PC-3 (cell line): Measurements from ENCODE around the gene SYVN1. TPM values are rescaled to one million over a fixed set of nuclear protein-coding genes. Genes with fewer than 3 reads are reported as not detected.
A peak's percentile ranks its signal among the peaks of the same experiment; 100 is the strongest.

Source experiments
- ATAC-seq: fragments of 200-7000 bp; cut with Tn5 transposase; 2 replicates; pipeline ENCODE4 v1.9.1; 2020; ENCODE audit warnings: mild to moderate bottlenecking, moderate library complexity
- BruUV-seq: library from RNA; stranded (reverse); fragments of 400-500 nt; replicated peaks from 2 replicates; lab custom pipeline; 2021; lab: Mats Ljungman, UMichigan
- CTCF ChIA-PET: fragments of 300-600 bp; sonication (Branson Sonifier 250); formaldehyde crosslinking; loops from one replicate; lab custom pipeline; 2022; ENCODE audit warnings: antibody characterized with exemption; lab: Charles Lee
- POLR2A ChIA-PET: fragments of 300-600 bp; sonication (Branson Sonifier 250); formaldehyde crosslinking; loops from one replicate; lab custom pipeline; 2022; ENCODE audit warnings: antibody characterized with exemption; ENCODE audit not compliant: unreplicated experiment; lab: Charles Lee
- DNase-seq: peaks from one replicate; pipeline ENCODE4 v3.0.0-alpha.2; 2015
- H2AFZ ChIP-seq: fragments of 300-600 bp; sonication (generic); 2 replicates; pipeline ENCODE4 v1.6.0; 2016; ENCODE audit warnings: antibody characterized with exemption, low read length
- H3F3A ChIP-seq: fragments of 300-600 bp; sonication (generic); one replicate; pipeline ENCODE4 v1.6.0; 2017; ENCODE audit warnings: antibody characterized with exemption, low read length, control low read depth, mild to moderate bottlenecking; ENCODE audit not compliant: unreplicated experiment
- H3K27ac ChIP-seq: fragments of 300-600 bp; sonication (generic); 2 replicates; pipeline ENCODE4 v1.5.1; 2016; ENCODE audit warnings: mild to moderate bottlenecking, low read length
- H3K27me3 ChIP-seq: fragments of 300-600 bp; sonication (generic); 2 replicates; pipeline ENCODE4 v1.6.1; 2016; ENCODE audit warnings: low read length, mixed read lengths
- H3K36me3 ChIP-seq: fragments of 300-600 bp; sonication (generic); 2 replicates; pipeline ENCODE4 v1.6.1; 2016; ENCODE audit warnings: low read depth, mixed run types, low read length, mixed read lengths
- H3K4me1 ChIP-seq: fragments of 300-600 bp; sonication (generic); 2 replicates; pipeline ENCODE4 v1.5.1; 2016; ENCODE audit warnings: low read length; ENCODE audit not compliant: insufficient read depth
- H3K4me2 ChIP-seq: fragments of 300-600 bp; sonication (generic); 2 replicates; pipeline ENCODE4 v1.6.0; 2016; ENCODE audit warnings: low read length
- H3K4me3 ChIP-seq: fragments of 300-600 bp; sonication (generic); 2 replicates; pipeline ENCODE4 v1.5.1; 2016; ENCODE audit warnings: mild to moderate bottlenecking, low read length, mixed read lengths
- H3K79me2 ChIP-seq: fragments of 300-600 bp; sonication (generic); 2 replicates; pipeline ENCODE4 v1.6.1; 2017; ENCODE audit warnings: low read length, mixed read lengths
- H3K9ac ChIP-seq: fragments of 300-600 bp; sonication (generic); 2 replicates; pipeline ENCODE4 v1.6.0; 2016; ENCODE audit warnings: mild to moderate bottlenecking, low read length
- H3K9me2 ChIP-seq: fragments of 300-600 bp; sonication (generic); replicated peaks from 2 replicates; pipeline ENCODE4 v1.6.1; 2016; ENCODE audit warnings: mixed run types, low read length, mixed read lengths
- H3K9me3 ChIP-seq: fragments of 300-600 bp; sonication (generic); 2 replicates; pipeline ENCODE4 v1.6.1; 2016; ENCODE audit warnings: low read length, mixed read lengths
- H4K20me1 ChIP-seq: fragments of 300-600 bp; sonication (generic); 2 replicates; pipeline ENCODE4 v1.6.1; 2016; ENCODE audit warnings: low read length, mixed read lengths
- EZH2 ChIP-seq: fragments of 300-600 bp; sonication (generic); IDR thresholded peaks from one replicate; pipeline ENCODE4 v1.6.1; 2017; ENCODE audit warnings: antibody characterized with exemption, mild to moderate bottlenecking, low read length; ENCODE audit not compliant: unreplicated experiment
- EZH2phosphoT487 ChIP-seq: fragments of 300-600 bp; sonication (generic); IDR thresholded peaks from 2 replicates; pipeline ENCODE4 v1.6.1; 2018; ENCODE audit warnings: mild to moderate bottlenecking, antibody characterized with exemption, low read length, borderline replicate concordance
- intact Hi-C: fragments of 100-400 bp; cut with micrococcal nuclease; formaldehyde crosslinking; loops from 2 replicates; pipeline ENCODE4 v1.9.0; 2023
- total RNA-seq: library from RNA; depleted of rRNA; stranded (reverse); fragments of >200 nt; gene quantifications from 2 replicates; pipeline ENCODE4 v1.2.3, GENCODE V29; 2014
- TF ChIP-seq, protein P1 (sequence below): fragments of 300-600 bp; sonication (generic); conservative IDR thresholded peaks from 2 replicates; pipeline ENCODE4 v1.5.1; 2017; ENCODE audit warnings: antibody characterized with exemption, low read depth, mild to moderate bottlenecking, low read length

The SYVN1 gene
- total RNA-seq, 1 experiment from 2014 or later = 22.3 TPM

GRCh38 chr11:65121447-65121864 lies 12.9 kb downstream of the SYVN1 start:
- peak overlapping the region; percentile 89 for H3K4me2 ChIP-seq
- intact Hi-C loops = no loop called here
- peaks cover 31% of the 10 kb centered on the region for H3K36me3 ChIP-seq
- ChIA-PET CTCF (interaction anchor here (0.7 to 0.9 kb wide), 2 partner anchors 11 to 134 kb away, joined by 3 to 5 read pairs; no protein-coding TSS in a partner anchor), POLR2A (interaction anchor here (0.6 to 1.6 kb wide), 6 partner anchors 14 to 152 kb away, joined by 3 to 24 read pairs (median 4); partner anchors contain the start of gene POLA2)
- peaks cover 20% of the 10 kb centered on the region for H3F3A ChIP-seq
- peaks cover 25% of the 10 kb centered on the region for H3K4me1 ChIP-seq
- no peaks in the 10 kb centered on the region for H3K27me3 ChIP-seq
- TSS peak; percentile 66 for BruUV-seq
- H3K9me2 ChIP-seq = no peaks in the 10 kb centered on the region
- DNase-seq (no peak), ATAC-seq (no peak)
- H3K4me3 ChIP-seq = peak overlapping the region; percentile 92
- 0 out of 2 replicates have a peak, but pooled peaks cover 3% of the 10 kb centered on the region for H4K20me1 ChIP-seq
- TF ChIP-seq, protein P1, sequence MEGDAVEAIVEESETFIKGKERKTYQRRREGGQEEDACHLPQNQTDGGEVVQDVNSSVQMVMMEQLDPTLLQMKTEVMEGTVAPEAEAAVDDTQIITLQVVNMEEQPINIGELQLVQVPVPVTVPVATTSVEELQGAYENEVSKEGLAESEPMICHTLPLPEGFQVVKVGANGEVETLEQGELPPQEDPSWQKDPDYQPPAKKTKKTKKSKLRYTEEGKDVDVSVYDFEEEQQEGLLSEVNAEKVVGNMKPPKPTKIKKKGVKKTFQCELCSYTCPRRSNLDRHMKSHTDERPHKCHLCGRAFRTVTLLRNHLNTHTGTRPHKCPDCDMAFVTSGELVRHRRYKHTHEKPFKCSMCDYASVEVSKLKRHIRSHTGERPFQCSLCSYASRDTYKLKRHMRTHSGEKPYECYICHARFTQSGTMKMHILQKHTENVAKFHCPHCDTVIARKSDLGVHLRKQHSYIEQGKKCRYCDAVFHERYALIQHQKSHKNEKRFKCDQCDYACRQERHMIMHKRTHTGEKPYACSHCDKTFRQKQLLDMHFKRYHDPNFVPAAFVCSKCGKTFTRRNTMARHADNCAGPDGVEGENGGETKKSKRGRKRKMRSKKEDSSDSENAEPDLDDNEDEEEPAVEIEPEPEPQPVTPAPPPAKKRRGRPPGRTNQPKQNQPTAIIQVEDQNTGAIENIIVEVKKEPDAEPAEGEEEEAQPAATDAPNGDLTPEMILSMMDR = no peak
- TF ChIP-seq EZH2 (no peak), EZH2phosphoT487 (no peak)
- peak overlapping the region; percentile 32; the same call in 1 of the 2 replicates for H2AFZ ChIP-seq
- peak overlapping the region; percentile 96 for H3K9ac ChIP-seq
- H3K9me3 ChIP-seq = no peaks in the 10 kb centered on the region
- peak overlapping the region; percentile 42 for H3K27ac ChIP-seq
- H3K79me2 ChIP-seq = peaks cover 65% of the 10 kb centered on the region

GRCh38 chr11:65120831-65121230 lies 13.5 kb downstream of the SYVN1 start:
- intact Hi-C loops = no loop called here
- 0 out of 2 replicates have a peak, but pooled peaks cover 3% of the 10 kb centered on the region for H4K20me1 ChIP-seq

More at GRCh38 chr11:65120831-65121230, 13.5 kb downstream of the SYVN1 start:
- no TSS peak for BruUV-seq
- Histone ChIP-seq H3F3A (peaks cover 20% of the 10 kb centered on the region), H3K9ac (peak overlapping the region; percentile 96), H3K27me3 (no peaks in the 10 kb centered on the region), H3K4me2 (peak overlapping the region; percentile 89), H3K9me3 (no peaks in the 10 kb centered on the region), H2AFZ (no peak overlapping the region), H3K79me2 (peaks cover 72% of the 10 kb centered on the region), H3K9me2 (no peaks in the 10 kb centered on the region), H3K4me3 (peak overlapping the region; percentile 92), H3K36me3 (peaks cover 27% of the 10 kb centered on the region), H3K4me1 (peaks cover 32% of the 10 kb centered on the region), H3K27ac (peak overlapping the region; percentile 42; the same call in 1 of the 2 replicates)
- POLR2A ChIA-PET = no interaction called here
- no peak for DNase-seq
- ATAC-seq = no peak
- CTCF ChIA-PET = interaction anchor here (0.7 kb wide), 1 partner anchor 135 kb away, joined by 5 read pairs; no protein-coding TSS in a partner anchor
- TF ChIP-seq, protein P1 = no peak
- TF ChIP-seq EZH2phosphoT487 = no peak
- no peak for TF ChIP-seq EZH2
